Tibial artery (tissue), 4 donors: ENCODE measurements around the gene ASXL2.

Source experiments
- DNase-seq, 2 donors: peaks; one replicate each; pipeline ENCODE4 v3.0.0-alpha.2; 2019
- H3K27ac ChIP-seq, 2 donors: fragments of 200-600 bp; sonication (generic) in 1 of 2; 1 replicate in 1 of 2; 2 replicates in 1 of 2; pipeline ENCODE4 v1.5.1; 2018 to 2019; ENCODE audit warnings: mild to moderate bottlenecking in 1 of 2
- H3K27me3 ChIP-seq, 2 donors: fragments of 200-600 bp; sonication (generic) in 1 of 2; one replicate each; pipeline versions ENCODE4 v1.5.1 to v1.6.0; 2016 to 2019
- H3K36me3 ChIP-seq, 3 donors: fragments of 200-600 bp; sonication (generic) in 2 of 3; one replicate each; pipeline ENCODE4 v1.5.1; 2016 to 2019; ENCODE audit warnings: mild to moderate bottlenecking in 2 of 3
- H3K4me1 ChIP-seq, 4 donors: fragments of 200-600 bp; sonication (generic) in 2 of 4; 1 replicate in 3 of 4; 2 replicates in 1 of 4; pipeline ENCODE4 v1.5.1; 2016 to 2019
- H3K4me3 ChIP-seq, 2 donors: fragments of 200-600 bp; sonication (generic) in 1 of 2; 1 replicate in 1 of 2; 2 replicates in 1 of 2; pipeline ENCODE4 v1.5.1; 2018 to 2019; ENCODE audit warnings: mild to moderate bottlenecking in 2 of 2
- H3K9me3 ChIP-seq, 3 donors: fragments of 200-600 bp; sonication (generic) in 1 of 3; one replicate each; pipeline ENCODE4 v1.5.1; 2016 to 2019
- CTCF ChIP-seq, 2 experiments: fragments of 200-600 bp in 1 of 2; fragments of 450-650 bp in 1 of 2; IDR thresholded peaks; one replicate each; pipeline ENCODE4 v1.5.1; 2017 to 2019; ENCODE audit warnings: antibody characterized with exemption in 2 of 2, mild to moderate bottlenecking in 1 of 2, moderate library complexity in 1 of 2
- intact Hi-C: fragments of 100-400 bp; cut with DNase I; formaldehyde crosslinking; loops from one replicate; pipeline ENCODE4 v1.15.0; 2023; ENCODE audit warnings: low total_unique reads

The ASXL2 gene

GRCh38 chr2:25845843-25846505, 32.3 kb downstream of the ASXL2 start:
- H3K27ac ChIP-seq: no peak overlapping the region
- no peaks in the 10 kb centered on the region for H3K27me3 ChIP-seq
- peaks cover 0 to 15% (median 7%) of the 10 kb centered on the region in 3 donors for H3K36me3 ChIP-seq
- no peaks in the 10 kb centered on the region for H3K9me3 ChIP-seq
- no peak for DNase-seq
- TF ChIP-seq CTCF (IDR thresholded peaks at IDR 0.05): no peak
- intact Hi-C loops: no loop called here
- no peaks in the 10 kb centered on the region for H3K4me1 ChIP-seq
- no peak overlapping the region for H3K4me3 ChIP-seq

GRCh38 chr2:25844089-25844488, 34.2 kb downstream of the ASXL2 start:
- intact Hi-C loops: no loop called here
- Histone ChIP-seq H3K27ac (no peak overlapping the region), H3K4me3 (no peak overlapping the region), H3K4me1 (no peaks in the 10 kb centered on the region), H3K9me3 (no peaks in the 10 kb centered on the region), H3K27me3 (no peaks in the 10 kb centered on the region), H3K36me3 (peaks cover 0 to 16% (median 8%) of the 10 kb centered on the region in 3 donors)
- no peak for TF ChIP-seq CTCF (IDR thresholded peaks at IDR 0.05)
- no peak for DNase-seq

- no peak overlapping the region for H3K27ac ChIP-seq
- no peak overlapping the region for H3K4me3 ChIP-seq
- no peak for TF ChIP-seq CTCF (IDR thresholded peaks at IDR 0.05)
- H3K36me3 ChIP-seq: peaks cover 0 to 16% (median 8%) of the 10 kb centered on the region in 3 donors
- no peaks in the 10 kb centered on the region for H3K27me3 ChIP-seq
- no peaks in the 10 kb centered on the region for H3K9me3 ChIP-seq
- intact Hi-C loops: no loop called here
- no peaks in the 10 kb centered on the region for H3K4me1 ChIP-seq
- no peak for DNase-seq
Measured at GRCh38 chr2:25842155-25842554, 36.1 kb downstream of the ASXL2 start.

- DNase-seq: no peak
- H3K4me1 ChIP-seq: no peaks in the 10 kb centered on the region
- no peak for TF ChIP-seq CTCF (IDR thresholded peaks at IDR 0.05)
- intact Hi-C loops: no loop called here
- no peak overlapping the region for H3K27ac ChIP-seq
- H3K4me3 ChIP-seq: no peak overlapping the region
- peaks cover 5 to 17% (median 8%) of the 10 kb centered on the region in 3 donors for H3K36me3 ChIP-seq
- no peaks in the 10 kb centered on the region for H3K27me3 ChIP-seq
- no peaks in the 10 kb centered on the region for H3K9me3 ChIP-seq
Measured at GRCh38 chr2:25838152-25838756, 40.0 kb downstream of the ASXL2 start.

- peaks cover 0 to 7% (median 0%) of the 10 kb centered on the region in 3 donors for H3K9me3 ChIP-seq
- H3K4me1 ChIP-seq: no peaks in the 10 kb centered on the region
- no peak for TF ChIP-seq CTCF (IDR thresholded peaks at IDR 0.05)
- H3K4me3 ChIP-seq: no peak overlapping the region
- H3K36me3 ChIP-seq: peaks cover under 1 to 11% (median 10%) of the 10 kb centered on the region in 3 donors
- no peak for DNase-seq
- intact Hi-C loops: no loop called here
- no peak overlapping the region for H3K27ac ChIP-seq
- H3K27me3 ChIP-seq: no peaks in the 10 kb centered on the region
Measured at GRCh38 chr2:25835906-25836305, 42.4 kb downstream of the ASXL2 start.
